HG03571 (cell line): ENCODE measurements around the gene EFEMP2.
"Not testable (repeated sequence)": the region's sequence is repeated elsewhere in the genome, so short reads cannot be mapped to it uniquely, and the experiment has no call there.

Experiments used
- ATAC-seq: cut with Tn5 transposase; IDR thresholded peaks from one replicate; pipeline ENCODE4 v1.9.1; 2021; ENCODE audit not compliant: unreplicated experiment

Gene EFEMP2

GRCh38 chr11:65900899-65901180 lies 28.2 kb upstream of the EFEMP2 start:
- ATAC-seq: no peak

DNA sequence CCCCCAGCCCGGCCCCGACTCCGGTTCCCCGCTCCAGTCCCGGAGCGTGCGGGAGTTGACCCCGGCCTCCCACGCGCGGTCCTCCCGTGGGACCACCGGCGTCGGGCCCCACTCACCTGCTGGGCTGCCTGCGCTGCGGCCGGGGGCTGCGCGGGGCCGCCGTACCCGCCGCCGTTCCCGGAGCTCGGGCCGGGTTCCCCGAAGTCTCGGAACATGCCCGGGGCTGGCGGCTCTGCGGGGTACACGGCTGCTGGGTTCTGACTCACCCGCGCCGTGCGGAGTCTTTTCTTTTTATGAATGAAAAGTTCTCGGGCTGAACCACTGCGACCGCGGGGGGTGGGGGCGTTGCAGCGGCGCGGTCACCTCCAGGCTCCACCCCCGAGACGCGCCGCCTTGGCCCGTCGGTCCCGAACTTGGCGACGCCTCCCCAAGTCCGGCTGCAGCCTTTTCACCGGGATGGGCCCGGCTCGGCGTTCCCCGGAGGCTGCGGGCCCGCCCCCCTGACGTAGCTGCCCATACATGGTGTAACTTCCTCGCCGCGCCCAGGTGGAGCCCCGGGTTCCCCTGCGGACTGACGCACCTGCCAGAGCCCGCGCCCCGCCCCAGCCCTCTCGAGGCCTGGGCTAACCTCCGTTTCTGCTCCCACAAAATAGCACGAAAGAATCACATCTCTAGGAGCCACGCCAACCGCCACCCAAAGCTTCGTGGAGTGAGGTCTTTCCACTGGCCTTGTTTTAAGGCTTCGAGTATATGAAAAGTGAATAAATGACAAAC lies 27.7 kb upstream of the EFEMP2 start, which contains the start of gene FOSL1:
Gene FOSL1, minus strand, starts transcription at position 264 of the 774 bp plus-strand sequence. Its CDS starts 49 bp downstream, at position 215.
- peak; percentile 75 for ATAC-seq

- no peak for ATAC-seq
Measured at GRCh38 chr11:65899356-65900124, 26.9 kb upstream of the EFEMP2 start.

DNA sequence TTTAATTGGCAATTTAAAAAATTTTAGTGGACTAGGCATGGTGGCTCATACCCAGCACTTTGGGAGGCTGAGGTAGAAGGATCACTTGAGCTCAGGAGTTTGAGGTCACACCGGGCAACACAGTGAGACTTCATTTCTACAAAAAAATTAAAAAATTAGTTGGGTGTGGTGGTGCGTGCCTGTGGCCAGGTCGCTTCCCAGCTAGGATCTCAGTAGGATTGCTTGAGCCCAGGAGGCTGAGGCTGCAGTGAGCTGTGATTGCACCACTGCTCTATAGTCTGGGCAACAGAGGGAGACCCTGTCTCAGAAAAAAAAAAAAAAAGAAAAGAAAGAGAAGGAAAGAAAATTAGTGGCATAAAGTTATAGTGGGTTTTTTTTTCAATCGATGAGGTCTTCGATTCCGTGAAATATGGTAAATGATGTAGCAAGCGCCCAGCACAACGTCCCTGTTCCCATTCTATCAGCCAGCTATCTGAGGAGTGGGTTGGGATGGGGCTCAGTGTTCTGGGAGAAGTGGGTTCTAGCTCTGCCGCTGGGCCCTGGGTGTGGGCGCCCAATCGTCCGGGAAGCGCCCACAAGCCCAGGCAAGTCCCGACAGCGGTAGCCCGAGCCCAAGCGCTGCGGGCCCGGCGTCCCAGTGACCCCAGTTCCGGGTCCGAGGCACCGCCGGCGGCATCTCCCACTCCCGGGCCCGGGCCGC lies 26.2 kb upstream of the EFEMP2 start:
- no peak for ATAC-seq

GRCh38 chr11:65897020-65897471 lies 24.4 kb upstream of the EFEMP2 start:
- no peak for ATAC-seq

DNA sequence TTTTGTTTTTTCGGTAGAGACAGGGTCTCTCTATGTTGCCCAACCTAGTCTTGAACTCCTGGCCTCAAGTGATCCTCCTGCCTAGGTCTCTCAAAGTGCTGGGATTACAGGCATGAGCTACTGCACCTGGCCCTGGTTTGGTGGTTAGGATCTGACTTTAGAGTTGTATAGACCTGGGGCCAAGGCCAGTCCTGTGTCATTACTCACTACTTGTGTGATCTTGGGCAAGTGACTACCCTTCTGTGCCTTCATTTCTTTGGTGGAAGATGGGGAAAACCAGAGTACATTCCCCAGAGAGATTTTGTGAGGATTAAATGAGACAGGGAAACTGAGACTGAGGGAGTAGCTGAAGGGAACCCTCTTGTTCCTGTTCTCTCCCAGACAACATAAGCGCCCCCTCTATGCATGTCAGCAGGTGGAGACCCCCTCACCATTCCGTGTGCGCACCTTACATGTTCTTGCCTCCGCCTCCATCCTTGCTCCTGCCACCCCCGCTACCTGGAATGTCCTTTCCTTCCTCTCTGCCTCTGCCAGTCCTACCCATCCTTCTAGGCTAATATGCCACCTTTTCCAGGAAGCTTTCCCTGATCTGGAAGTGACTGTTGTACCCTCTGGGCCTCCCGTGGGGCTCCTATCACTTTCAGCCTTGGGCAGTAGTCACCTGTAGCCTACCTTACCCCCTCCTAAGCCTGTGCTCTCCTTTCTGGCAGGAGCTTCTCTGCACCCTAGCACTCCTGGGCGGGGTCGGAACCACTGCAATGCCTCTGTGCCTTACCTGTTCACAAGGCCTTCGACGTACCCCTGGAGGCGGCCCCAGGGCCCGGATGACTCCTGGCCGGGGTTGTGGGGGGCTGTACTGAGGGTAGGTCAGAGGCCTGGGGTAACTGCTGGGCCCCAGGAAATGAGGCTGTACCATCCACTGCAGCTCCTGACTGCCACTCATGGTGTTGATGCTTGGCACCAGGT lies 23.7 kb upstream of the EFEMP2 start:
- ATAC-seq: no peak

- ATAC-seq: no peak
Measured at GRCh38 chr11:65895482-65895981, 22.9 kb upstream of the EFEMP2 start.

DNA sequence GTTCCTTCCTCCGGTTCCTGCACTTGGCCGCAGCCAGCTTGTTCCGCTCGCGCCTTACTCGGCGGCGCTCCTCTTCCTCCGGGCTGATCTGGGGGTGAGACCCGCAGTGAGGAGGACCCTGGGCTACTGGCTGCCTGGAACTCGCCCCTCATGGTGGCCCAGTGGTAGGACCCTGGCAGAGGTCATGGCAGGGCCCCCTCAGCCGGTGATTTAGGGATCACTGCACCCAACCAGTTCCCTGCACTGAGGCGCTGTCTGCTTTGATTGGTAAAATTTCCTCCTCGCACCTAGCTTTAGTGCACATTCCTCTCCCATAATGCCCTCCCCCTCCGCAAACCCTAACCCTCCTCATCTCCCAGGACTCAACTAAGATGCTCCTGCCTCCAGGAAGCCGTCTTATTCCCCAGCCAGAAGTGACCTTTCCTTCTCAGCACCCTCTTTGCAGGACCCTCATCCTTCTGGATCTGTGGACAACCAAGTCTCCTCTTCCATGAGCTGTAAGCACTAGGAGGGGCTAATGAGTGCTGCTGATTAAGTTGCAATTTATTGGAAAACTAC lies 21.5 kb upstream of the EFEMP2 start:
- no peak for ATAC-seq

DNA sequence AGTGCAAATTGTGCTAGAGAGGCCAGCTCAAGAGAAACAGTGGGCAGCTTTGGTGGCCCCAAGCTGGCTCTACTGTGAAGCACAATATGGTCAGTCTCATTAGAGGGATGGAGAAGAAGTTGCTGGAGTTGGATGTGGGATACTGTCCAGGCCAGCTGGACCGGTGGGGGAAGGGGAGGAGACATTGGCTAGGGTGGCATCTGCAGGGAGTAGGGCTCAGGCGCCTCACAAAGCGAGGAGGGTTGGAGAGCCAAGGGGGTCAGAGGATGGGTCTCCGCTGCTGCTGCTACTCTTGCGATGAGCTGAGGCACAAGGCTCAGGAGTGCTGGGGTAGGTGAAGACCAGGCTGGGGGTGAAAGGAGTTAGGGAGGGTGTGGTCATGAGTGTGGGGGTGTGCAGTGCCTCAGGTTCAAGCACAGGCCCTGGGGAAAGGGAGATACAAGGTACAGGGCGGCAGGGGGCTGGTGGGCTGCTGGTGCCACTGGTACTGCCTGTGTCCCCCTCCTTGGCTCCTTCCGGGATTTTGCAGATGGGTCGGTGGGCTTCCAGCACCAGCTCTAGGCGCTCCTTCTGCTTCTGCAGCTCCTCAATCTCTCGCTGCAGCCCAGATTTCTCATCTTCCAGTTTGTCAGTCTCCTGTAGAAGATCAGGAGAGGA lies 20.2 kb upstream of the EFEMP2 start:
- ATAC-seq: no peak

GRCh38 chr11:65892137-65892540 lies 19.5 kb upstream of the EFEMP2 start:
- not testable (repeated sequence) for ATAC-seq

- ATAC-seq: no peak
Measured at GRCh38 chr11:65891219-65892136, 18.9 kb upstream of the EFEMP2 start.

DNA sequence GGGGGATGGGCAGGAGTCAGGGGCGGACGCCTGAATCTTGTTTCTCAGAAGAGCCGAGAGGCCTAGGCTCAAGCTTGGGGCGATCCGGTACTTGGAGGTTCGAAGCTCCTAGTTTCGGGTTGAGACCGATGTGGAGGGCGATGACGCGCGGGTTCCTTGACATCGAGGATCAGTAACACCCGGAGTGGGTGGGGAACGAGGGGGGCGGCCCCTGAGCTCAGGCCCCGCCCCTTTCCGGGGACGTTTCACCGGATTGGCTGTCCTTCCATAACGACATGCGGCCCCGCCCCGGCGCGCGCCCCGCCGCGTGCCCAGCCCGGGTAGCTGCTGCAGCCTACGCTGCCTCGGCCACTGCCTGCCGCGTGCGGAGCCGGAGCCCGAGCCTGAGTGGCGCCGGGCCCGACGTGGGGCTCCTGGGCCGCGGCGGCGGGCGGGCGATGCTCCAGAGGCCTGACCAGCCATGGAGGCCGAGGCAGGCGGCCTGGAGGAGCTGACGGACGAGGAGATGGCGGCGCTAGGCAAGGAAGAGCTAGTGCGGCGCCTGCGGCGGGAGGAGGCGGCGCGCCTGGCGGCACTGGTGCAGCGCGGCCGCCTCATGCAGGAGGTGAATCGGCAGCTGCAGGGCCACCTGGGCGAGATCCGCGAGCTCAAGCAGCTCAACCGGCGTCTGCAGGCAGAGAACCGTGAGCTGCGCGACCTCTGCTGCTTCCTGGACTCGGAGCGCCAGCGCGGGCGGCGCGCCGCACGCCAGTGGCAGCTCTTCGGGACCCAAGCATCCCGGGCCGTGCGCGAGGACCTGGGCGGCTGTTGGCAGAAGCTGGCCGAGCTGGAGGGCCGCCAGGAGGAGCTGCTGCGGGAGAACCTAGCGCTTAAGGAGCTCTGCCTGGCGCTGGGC lies 18.0 kb upstream of the EFEMP2 start, which contains the start of gene CCDC85B:
Gene CCDC85B, plus strand, starts transcription at position 350 of the 895 bp plus-strand sequence. Its CDS starts 111 bp downstream, at position 461.
- ATAC-seq: peak; percentile 41

DNA sequence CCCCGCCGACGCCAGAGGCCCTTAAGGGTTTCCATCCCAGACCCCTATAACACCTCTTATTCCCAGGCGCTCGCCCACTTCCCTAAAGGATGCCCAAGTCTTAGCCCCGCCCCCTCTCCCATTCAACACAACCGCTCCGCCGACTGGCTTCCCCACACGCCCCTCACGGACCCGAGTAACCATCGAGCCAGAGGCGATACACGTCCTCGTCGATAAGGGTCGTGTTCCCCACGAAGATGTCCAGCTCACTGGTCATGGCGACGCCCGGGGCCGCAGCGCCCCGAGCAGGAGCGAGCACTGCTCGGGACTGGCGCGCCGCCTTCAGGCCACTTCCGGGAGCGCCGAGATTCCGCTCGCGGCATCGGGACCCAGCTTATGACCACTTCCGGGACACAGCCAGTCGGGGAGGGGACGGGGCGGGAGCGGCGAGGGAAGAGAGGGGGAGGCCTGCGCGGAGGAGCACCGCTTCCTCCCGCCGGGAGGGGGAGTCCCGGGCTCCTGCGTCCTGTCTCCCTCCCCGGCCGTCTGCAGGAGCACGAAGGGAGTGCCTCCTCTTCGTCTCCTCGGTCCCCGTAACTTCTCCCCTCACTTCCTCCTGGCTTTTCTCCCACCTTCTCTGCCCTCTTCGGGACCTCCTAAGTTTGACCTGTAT lies 15.7 kb upstream of the EFEMP2 start, which contains the start of gene FIBP:
Gene FIBP, minus strand, starts transcription at position 309 of the 652 bp plus-strand sequence. Its CDS starts 53 bp downstream, at position 256.
- ATAC-seq: peak; percentile 39

DNA sequence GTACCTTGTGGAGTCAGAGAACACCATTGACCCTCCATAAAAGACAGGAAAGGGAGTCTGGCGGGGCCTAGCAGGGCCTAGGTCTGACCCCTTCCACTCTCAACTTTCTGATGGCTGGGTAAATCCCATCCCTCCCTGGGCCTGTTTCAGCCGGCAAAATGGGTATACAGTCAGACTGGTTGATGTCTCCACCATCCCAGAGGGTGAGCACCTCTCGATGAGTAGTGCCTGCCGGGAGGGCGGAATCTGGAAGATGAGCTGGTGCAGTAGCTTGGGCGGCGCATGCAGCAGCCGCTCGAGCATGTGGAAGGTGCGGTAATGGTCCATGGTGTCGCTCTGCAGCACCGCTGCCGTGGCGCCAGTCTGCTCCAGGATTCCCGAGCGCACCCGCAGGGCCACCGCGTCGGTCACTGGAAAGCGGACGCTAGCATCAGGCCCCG lies 15.1 kb upstream of the EFEMP2 start:
- ATAC-seq: no peak

DNA sequence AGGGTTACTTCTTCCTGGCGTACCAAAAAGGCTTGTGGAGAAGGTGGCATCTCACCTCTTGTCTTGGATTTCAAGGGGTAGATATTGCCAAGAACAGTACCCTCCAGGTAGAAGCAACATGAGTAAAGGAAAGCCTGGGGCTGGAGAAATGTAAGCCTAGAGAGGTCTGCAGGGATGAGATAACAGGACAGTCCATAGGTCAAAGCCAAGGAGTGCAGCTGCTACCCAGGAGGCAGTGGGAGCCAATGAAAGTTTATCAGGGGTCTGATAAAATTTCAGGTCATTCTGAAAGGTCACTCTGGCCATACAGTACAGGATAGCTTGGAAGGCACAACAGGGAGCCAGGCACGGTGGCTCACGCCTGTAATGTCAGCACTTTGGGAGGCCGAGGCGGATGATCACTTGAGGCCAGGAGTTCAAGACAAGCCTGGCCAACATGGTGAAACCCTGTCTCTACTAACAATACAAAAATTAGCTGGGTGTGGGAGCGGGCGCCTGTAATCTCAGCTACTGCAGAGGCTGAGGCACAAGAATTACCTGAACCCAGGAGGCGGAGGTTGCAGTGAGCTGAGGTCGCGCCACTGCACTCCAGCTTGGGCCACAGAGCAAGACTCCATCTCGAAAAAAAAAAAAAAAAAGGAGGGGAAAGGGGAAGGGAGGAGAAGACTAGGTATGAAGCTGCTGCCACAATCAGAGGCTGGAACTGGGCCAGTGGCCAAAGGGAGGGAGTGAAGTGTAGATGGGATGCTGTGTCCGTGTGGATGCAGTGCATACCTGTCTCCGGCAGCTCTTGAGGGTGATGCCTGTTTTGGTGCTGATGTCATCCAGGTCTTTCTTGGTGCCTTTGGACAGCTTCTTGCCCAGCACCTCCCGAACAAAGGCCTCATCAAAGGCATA lies 14.5 kb upstream of the EFEMP2 start:
- ATAC-seq: no peak
